Activated CD4-positive, alpha-beta T cell treated with anti-CD3 and anti-CD28 coated beads, Interleukin-2, amount 50 U/mL, for 4 hours (primary cell): ENCODE data around the gene ANXA1.

Experiments used
- DNase-seq, 2 experiments: peaks; one replicate each; pipeline ENCODE4 v3.0.0-alpha.2; 2020

Gene ANXA1

DNA sequence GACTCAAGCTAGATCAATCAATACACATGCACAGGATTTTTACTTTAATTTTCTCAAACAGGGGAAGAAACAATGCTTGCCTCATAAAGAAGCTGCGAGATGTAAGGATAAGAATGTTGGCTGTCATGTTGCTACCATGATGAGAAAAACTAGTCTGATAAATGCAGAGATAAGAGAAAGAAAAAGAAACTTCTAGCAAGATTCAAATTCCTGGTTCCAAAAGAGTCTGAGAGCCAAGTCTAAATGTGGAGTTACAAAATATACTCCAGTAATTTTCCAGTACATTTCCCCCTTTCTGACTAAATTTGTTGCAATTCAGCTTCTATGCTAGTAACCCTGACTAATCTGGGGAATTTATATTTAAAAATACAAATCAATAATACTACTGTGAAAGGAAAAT, 10.4 kb upstream of the ANXA1 start:
- no peak for DNase-seq

DNA sequence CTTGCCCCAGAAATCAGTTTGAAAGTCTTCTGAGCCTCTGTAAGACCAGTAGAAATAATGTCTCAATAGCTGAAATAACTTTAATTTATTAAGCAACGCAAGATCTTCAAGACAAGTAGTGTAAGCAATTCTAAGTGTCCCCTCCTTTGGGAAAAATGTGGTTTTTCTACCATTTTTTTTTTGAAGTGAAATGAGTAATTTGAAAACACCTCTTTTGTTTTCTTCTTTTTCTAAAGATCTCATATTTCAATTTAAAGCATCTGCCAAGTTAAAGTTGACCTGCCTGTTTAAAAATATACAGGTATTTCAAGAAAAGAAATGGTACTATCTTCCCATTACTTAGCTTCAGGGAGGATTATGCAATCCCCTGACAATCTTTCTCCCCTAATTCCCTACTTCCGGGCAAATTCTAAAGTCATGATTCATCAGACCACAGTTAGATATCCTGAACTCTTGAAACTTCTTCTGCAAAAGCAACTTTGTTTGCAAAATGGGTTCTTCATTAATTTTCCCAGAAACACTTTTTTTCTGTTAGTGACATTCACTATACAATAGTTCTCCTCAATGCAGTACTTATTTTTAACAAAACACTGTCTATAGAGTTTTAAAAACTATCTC, 7.8 kb upstream of the ANXA1 start:
- DNase-seq: no peak

DNA sequence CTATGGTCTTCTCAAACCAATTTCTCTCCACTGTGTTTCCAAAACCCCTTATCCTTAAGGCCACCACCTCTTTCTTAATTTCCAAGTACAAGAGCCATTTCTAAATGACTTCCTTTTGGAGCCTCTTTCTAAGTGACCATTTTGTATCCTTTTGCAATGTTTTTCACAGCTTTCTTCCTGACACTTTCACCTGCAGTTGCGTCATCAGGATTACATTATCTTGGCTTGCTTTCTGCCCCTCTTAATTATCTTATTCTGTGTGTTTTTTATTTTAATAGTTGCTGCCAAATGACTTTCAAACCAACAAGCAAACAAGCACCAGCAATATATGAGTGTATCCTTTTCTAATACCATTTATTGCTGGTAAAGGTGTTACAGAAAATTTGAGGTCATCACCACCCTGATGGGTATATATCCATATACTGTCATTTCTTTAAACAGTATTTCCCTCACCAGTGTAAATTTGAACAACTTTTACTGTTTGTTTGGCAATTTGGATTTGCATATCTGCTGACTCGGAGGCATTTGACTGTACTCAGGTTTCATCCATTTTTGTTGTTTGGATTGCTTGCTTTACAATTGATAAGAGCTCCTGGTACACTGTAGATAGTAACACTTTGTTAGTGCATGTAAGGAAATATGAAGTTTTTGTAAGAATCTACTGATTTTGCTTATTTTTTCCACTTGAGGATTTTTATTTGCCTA, 5.4 kb upstream of the ANXA1 start:
- DNase-seq: no peak

DNA sequence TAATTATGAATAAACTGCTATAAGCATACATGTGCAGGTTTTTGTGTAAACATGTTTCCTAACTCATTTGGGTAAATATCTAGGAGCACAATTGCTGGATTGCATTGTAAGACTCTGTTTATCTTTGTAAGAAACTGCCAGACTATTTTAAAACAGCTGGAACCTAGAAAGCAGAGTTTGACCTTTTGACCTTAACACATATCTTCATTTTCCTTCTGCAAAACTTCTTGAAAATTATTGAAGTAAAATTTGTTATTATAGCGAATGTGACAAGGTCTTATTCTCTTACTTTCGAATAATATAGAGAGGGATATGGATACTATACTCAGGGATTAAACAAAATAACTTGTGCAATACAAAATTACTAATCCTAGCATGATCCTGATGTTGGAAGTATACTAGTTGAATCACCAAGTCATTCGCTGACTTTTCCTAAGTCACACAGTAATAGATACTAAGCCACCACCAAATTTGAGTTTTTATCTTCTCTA, 3.2 kb upstream of the ANXA1 start:
- DNase-seq: no peak

DNA sequence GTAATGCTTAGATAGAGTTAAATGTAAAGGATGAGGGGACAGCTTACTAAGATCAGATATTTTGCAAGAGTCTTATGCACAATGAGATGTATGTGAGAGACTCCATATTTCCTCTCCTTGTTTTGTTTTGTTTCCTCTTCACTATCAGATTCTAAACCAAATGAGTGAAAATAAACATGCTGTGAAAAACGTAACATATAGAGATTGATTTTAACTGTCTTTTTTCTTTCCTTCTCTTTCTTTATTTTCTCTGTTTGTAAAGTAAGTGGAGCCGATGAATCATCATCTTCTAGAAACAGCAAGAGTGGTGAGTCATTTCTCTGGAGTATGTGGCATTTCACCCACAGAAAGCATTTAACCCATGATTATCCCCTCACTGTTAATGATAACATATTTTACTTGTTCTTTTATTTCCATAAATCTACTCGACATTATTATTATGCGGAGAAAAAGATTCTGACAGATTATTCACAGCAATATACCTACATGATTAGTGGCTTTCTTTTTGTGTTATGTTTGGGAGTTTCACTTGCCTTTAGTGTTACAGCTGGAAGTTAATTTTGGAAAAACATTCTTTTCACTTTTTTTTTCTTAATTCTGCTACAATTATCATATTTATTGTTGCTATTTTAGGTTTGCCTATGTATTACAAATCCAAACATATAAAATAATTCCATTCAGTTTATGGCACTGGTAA, 2.1 kb upstream of the ANXA1 start:
- no peak for DNase-seq

DNA sequence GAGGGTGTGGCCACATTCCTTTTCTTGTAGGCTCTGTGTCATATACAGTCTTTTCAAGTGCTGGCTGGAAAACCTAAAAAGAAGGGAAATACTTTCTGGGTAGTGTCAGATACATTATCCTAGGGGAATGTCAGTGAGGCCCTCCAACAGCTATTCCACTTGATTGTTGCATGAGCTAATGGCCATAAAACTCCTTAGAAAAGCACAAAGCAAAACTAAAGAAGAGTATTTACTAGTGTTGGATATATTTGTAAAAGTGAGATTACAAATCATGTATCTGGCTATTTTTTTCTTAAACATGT, 829 bp downstream of the ANXA1 start:
- no peak for DNase-seq

DNA sequence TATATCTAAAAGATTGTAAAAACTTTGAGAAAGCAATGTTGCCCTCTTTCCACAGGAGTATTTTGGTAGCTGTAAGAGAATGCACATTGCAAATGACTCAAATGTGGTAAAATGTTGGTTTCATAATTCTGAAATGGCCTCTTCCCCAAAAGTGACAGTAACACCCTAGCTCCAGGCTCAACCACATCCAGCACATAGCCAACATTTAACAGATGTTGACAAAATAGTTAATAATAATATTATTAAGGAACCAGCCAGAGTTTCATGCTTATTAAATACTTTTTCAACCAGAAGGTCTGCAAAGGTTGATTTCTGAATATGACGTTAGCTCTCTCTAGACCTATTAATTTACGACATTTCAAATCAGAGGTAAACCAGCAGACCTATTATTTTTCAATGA, 1.3 kb downstream of the ANXA1 start:
- no peak for DNase-seq

DNA sequence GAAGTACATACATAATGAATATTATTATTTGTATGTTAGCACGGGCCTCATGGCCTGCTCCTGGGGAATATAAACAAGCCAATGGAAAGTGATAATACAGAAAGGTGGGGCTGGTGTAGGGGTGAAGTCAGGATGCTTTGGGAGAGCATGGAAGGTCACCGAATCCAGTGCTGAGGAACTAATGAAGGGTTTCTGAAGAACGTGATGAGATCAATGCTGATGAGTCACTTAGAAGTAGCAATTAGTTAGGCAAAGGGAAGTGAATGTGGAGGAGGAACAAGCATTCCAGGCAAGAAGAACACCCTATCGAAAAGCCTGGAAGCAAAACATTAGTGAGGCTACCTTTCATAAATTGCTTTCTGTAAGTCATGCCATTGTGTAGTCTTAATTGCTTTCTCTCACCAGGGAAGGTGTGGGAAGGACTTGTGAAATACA, 2.1 kb downstream of the ANXA1 start:
- DNase-seq: no peak

DNA sequence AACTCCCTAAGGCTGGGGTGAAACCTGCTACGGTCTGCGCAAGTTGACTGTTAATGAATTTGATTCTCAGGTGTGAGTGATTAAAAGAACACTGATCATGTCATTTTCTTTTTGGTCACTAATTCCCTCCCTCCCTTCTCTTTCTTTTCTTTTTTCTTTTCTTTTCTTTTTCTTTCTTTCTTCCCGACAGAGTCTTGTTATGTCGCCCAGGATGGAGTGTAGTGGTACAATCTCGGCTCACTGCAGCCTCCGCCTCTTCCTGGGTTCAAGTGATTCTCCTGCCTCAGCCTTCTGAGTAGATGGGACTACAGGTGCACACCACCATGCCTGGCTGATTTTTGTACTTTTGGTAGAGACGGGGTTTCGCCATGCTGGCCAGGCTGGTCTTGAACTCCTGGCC, 2.6 kb downstream of the ANXA1 start:
- no peak for DNase-seq

DNA sequence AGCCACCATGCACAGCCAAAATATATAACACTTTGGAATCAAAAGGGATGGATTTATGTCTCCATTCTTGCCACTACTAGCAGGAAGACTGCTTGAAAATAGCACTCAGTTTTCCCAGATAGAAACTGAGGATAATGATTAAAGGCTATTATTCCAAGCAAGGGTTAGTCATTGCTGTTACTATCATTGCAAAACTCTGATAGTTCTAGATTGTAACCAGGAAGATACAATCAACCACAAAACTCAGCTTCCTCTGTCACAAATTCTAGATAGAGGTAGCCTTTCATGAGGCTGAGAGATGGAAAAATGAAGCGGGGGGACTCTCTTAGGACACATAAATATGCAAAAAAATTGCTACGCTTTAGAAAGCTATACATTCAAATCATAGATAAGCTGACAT, 3.1 kb downstream of the ANXA1 start:
- no peak for DNase-seq

DNA sequence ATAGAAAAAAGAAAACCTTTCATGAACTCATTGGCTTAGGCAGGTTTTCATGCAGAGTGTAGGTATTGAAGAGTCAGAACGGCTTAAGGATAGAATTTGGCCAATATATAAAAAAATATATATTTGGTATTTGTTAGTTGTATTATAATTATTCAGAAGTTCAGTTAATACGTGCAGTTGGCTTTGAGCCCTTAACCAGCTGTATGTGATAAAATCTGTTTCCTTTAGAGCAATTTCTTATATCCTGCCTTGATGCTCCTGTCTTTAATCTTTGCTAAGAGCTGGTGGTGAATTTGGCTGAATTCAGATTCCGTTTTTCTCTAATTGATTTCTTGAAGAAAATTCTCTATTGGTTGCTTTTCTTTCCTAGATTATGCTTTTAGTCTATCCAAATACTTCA, 3.7 kb downstream of the ANXA1 start:
- no peak for DNase-seq

DNA sequence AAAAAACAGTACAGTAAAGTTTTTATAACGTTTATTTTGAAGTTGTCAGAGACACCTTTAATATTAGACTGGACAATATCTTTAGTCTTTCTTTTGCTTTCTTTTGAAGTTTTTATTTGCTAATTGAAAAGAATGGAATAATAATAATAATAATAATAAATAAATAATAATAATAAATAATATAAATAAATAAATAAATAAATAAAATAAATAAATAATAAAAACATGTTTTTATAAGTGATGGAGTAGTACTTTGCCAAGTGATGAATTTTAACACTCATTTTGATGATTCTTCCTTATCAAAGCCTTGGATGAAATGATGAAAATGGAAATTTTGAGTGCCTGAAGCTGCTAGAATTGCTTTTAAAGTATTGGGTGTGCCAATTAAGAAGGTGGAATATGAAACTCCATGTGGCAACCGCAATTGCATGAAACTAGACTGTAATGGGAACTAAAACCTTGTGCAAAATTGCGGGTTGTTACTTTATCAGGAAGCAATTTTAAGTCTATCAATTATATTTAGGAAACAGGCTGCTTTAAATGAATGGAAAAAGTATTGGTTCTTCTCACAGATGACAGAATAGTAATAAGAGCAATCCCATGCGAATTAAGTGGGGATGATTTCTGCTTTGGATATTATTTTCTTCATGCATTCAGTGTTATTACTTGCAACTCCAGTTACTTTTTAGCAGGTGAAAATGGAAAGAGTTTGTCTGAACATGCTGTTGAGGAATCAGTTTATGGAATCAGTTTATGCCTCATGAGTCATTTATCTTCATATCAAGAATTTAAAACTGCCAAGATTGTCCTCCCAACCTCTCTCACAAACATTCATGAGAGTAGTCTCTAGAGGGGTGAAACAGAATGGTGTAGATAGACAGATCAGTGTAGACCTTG, 4.6 kb downstream of the ANXA1 start:
- DNase-seq: no peak

DNA sequence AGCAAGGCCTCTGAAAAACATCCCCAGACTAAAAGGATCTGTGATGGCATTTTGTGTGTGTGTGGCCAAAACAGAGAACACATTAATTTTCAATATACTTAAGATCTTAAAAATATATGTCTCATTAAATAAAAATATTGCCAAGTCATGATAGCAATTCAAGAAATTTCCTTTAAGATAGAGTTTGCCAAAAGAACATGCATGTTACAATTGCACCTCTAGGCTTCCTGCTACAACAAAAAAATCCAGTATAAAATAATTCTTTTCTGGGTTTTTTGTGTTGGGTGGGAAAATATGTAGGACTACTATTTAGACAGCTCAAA, 5.2 kb downstream of the ANXA1 start:
- no peak for DNase-seq

DNA sequence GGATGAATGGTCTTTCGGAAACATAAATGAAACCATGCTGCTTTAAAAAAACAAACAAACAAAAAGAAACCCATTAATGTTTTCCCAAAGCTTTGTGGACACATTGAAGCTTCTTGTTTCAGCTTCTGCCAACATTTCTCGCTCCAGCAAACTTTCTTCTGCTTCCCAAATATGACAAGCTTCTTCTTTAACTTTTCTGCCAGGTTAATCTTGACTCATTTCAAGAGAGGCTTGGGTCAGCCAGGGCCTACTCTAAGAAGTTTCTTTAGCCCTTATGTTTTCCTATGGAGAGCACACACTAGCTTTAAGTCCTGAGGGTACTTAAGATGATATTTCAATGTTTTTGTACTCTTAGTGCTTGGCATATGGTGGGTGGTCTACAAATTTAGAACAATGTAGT, 6.1 kb downstream of the ANXA1 start:
- no peak for DNase-seq

DNA sequence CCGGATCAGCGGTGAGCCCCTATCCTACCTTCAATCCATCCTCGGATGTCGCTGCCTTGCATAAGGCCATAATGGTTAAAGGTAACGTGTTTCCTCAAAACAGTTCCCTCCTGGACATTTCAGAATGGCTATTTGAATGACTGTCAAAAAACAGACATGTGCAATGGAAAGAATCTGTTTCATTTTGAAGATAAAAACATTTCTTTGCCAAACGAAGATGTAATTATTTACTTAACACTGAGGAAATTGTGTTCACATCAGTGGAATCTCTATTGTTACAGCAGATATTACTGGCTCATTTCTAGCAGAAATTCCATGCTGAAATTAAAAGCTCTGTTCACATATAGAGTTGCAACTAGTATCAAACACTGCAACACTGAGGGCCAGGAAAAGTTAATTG, 7.1 kb downstream of the ANXA1 start:
- no peak for DNase-seq

DNA sequence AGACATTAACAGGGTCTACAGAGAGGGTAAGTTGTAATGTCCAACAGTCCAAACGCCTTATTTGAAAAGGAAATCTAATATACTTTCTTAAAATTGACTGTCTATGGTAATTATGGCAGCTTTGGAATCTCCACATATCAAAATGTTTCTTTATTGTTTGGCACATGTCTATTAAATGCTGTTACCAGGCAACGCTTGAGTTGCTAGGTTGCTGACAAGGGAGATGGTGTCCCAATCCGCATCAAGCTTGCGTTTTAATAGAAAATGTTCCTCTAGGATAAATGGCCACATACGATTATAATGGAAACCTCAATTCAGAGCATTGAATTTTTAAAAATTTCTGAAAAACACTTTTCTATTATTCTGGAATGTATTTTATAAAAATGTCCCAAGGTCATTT, 9.2 kb downstream of the ANXA1 start:
- DNase-seq: no peak

DNA sequence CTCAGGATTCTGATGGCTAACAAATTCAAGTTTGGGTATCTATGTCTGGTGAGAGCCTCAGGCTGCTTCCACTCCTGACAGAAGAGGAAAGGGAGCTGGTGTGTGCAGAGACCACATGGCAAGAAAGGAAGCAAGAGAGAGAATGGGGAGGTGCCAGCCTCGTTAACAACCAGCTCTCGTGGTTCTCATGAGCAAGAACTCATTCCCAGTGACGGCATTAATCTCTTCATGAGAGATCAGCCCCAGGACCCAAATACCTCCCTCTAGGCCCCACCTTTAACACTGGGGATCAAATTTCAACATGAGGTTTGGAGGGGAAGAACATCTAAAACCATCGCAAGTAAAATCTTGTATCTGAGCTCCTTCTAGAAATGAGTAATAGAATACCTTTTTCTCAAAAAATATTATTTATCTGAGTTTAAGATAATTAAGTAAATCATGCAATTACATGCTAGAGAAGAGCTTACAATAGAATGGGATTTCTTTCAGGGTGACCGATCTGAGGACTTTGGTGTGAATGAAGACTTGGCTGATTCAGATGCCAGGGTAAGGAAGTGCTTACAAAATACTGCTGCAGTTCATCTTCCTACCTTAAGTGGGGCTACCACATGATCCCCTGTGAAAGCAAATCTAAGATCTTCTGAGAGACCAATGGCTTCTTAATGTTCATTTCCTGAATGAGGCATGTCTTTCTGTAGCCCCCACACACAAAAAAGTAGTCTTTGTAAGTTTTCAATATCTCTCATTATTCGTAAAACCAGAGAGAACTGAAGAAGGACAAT, 11.5 kb downstream of the ANXA1 start:
- no peak for DNase-seq

DNA sequence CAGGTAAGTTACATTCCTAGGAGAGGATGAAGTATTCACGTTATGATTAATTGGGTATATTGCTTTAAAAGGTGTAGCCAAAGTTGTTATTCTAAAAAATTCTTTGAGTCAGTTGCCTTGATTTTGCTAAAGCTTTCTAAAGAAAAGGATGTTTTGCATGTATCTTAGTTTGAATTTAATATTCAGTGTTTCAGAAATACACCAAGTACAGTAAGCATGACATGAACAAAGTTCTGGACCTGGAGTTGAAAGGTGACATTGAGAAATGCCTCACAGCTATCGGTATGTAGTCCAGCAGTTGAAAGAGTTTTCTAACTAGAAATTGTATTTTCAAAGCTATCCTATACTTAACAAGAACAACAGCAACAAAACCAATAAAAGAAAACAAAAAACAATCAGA, 14.2 kb downstream of the ANXA1 start:
- DNase-seq: no peak

DNA sequence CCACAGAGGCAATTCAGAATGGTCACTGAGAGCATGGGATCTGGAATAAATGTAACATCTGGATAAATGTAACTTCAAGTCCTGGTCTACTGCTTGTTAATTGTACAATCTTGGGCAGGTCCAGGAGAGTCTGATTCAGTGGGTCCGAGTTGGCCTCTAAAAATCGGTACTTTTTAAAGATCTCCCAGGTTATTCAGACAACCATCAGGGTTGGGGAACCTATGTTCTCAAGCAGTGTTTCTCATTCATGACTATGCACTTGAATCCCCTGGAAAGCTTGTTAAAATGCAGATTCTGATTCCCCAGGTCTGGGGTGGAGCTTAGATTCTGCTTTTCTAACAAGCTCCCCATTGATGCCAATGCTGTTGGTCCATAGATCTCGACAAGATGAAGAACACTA, 14.8 kb downstream of the ANXA1 start:
- DNase-seq: no peak

DNA sequence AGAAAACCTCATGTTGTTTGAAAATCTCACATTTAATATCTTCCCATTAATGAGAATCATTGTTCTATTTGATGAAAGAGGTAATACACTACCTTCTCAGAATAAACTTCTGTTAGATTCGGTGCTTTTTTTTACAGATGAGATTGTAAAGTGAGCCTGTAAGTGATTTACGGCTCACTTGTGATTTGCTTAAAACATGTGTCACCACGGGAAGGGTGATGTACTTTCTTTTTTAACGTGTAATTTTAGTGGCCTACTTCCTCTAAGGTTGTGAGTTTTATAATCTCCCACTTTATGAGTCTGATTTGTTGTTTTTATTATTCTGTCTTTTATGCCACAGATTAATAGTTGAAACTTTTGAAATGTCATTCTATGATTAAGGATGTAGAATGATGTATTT, 15.9 kb downstream of the ANXA1 start:
- DNase-seq: no peak

DNA sequence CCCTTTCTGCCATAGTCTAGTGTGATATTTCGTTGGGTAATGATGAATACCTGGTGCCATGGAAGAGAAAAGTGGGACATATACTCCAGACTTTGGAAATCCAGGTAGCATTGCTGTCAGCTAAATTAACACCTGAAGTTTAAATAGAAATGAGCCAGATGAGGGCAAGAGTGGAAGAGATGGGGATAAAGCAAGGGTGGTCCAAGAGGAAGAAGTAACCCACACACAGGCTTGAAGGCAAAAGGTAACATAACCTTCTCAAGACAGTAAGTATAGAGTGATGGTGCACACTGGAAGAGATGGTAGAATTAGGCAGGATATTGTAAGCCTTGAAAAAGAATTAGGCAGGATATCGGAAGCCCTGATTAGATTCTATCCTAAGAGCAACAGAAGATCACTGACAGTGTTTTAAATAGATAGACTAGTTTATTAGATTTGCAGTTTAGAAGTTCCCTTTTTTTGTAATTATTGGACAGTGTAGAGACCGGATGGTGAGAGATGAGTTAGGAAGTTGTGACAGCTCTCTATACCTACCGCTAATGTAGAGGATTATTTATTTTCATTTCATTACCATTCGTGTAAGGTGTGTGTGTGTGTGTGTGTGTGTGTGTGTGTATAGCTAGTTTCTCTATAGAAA, 16.8 kb downstream of the ANXA1 start:
- DNase-seq: no peak
